Fibroblast of skin of right quadriceps (primary cell): ENCODE data around the gene PMS1.
"Not testable (repeated sequence)": the region's sequence is repeated elsewhere in the genome, so short reads cannot be mapped to it uniquely, and the experiment has no call there.

Experiments used
- DNase-seq: peaks from one replicate; pipeline ENCODE4 v3.0.0-alpha.2; 2013

PMS1 gene

GRCh38 chr2:189818249-189819038, 34.2 kb downstream of the PMS1 start:
- no peak for DNase-seq

DNA sequence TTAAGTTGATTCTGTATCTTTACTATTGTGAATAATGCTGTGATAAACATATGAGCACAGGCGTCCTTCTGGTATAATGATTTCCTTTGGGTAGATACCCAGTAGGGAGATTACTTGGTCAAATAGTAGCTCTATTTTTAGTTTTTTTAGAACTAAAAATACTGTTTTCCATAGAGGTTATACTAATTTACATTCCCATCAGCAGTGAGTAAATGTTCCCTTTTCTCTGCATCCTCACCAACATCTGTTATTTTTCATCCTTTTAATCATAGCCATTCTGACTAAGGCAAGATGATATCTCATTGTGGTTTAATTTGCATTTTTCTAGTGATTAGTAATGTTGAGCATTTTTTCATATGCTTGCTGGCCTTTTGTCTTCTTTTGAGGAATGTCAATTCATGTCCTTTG, 35.1 kb downstream of the PMS1 start:
- peak; percentile 82 for DNase-seq

GRCh38 chr2:189821953-189822748, 37.9 kb downstream of the PMS1 start:
- DNase-seq: peak; percentile 76

DNA sequence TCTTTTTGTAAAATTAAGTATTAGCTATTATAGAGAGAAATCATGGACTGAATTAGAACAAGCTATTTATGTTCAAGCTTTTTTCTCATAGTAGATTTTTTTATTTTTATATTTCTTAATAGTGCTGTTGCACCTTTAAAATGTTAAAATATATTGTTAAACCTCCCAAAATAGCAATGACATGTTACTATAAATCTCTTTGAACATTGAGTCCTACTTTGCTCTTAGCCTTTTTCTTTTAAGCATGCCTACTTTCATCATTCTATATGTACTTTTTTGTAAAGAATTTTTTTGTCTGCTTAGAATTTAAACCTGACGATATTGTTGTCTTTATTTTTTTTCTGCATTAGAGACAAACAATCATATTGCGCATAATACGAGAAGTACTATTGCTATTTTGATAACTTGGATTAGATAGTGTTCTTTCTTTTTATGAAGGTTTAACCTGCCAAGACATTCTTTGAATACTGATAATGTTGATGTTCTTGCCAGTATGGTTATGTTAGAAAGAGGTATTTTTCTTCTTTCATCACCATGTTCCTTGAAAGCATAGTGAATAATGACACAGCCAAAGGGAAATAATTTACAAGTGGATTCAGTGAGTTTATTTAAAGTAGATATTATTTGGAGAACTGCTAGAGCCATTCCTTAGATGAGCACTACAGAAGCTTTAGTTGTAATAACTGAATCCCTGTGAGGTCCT, 40.6 kb downstream of the PMS1 start:
- no peak for DNase-seq

DNA sequence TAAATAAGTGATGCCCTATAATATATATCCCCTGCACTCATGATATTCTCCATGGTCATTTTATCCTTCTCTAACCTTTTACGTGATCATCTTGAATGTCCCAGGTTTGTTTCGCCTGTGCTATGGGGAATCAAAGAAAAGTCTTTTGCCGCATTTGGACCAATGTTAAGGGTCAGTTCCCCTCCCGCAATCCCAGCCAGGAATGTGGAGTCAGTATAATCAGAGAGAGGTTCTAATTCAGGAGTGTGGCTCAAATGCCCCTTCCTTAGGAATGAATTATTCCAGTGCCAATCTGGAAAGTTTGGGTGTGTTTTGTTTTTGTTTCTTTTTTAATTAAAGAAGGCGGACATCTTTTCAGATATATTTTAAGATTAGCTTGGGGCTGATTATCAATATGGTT, 41.8 kb downstream of the PMS1 start:
- no peak for DNase-seq

GRCh38 chr2:189829102-189829833, 45.0 kb downstream of the PMS1 start:
- DNase-seq: peak; percentile 85

- DNase-seq: no peak
These were observed 46.3 kb downstream of the PMS1 start for GRCh38 chr2:189830510-189830909.

DNA sequence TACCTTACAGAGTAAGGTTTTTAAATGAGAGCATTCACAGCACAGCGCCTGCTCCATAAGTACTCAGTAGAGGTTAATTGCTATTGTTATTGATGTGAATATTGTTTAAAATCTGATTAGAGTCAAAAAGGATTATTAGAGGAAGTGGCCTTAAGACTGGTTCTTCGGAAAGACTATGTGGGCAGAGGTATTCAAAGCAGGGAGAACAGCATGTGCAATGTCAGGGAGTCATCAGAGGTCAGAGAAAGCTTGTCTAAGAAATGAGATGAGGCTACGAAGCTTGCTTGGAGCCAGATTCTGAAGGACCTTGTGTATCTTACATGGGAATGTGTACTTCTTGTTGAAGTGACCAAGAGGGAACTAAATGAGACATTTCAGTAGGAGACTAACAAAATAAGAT, 49.8 kb downstream of the PMS1 start:
- DNase-seq: no peak

DNA sequence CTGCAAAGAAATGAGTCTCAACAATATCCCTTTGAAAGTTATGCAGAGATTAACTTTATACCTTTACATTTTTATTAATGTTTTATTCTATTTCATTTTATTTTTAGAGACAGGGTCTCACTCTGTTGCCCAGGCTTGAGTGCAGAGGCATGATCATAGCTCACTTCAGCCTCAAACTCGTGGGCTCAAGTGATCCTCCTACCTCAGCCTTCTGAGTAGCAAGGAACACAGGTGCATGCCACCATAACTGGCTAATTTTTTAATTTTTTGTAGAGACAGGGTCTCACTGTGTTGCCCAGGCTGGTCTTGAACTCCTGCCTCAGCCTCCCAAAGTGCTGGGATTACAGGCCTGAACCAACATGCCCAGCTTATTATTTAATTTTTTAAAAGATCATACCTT, 50.4 kb downstream of the PMS1 start:
- not testable (repeated sequence) for DNase-seq

GRCh38 chr2:189835855-189836558, 51.8 kb downstream of the PMS1 start:
- DNase-seq: no peak

- DNase-seq: peak; percentile 94
These were observed 52.4 kb downstream of the PMS1 start for GRCh38 chr2:189836644-189837043.

DNA sequence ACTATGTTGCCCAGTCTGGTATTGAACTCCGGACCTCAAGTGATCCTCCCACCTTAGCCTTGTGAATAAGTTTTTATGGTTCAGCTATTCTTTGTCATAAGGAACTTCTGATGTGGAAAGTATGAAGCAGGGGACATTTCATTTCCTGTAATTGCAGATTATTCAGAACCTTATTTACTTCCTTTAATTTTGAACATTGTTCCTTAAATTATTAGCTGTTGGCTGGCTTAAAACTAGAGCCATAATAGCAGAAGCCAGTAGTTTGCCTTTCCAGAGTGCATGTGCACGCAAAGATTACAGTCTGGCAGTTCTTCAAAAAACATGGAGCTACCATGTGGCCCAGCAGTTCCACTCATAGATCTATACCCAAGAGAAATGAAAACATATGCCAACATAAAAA, 53.1 kb downstream of the PMS1 start:
- no peak for DNase-seq

DNA sequence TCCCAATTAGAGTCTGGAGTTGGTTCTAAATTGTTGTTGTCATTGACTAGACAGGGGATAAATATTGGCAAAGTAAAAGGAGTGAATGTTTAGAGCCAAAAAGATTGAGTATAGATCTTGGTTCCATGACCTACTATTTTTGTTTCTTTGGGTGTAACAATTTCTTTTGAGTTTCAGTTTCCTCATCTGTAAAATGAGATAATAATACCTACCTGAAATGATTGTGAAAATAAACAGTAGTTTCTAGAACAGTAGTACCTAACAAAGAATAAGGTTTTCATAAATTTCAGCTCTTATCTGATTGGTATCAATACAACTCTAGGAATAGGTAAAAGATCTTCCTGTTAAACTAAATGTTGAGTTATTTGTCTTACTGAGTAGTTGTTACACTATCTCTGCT, 56.8 kb downstream of the PMS1 start:
- DNase-seq: no peak

GRCh38 chr2:189848276-189848675, 64.0 kb downstream of the PMS1 start:
- no peak for DNase-seq

DNA sequence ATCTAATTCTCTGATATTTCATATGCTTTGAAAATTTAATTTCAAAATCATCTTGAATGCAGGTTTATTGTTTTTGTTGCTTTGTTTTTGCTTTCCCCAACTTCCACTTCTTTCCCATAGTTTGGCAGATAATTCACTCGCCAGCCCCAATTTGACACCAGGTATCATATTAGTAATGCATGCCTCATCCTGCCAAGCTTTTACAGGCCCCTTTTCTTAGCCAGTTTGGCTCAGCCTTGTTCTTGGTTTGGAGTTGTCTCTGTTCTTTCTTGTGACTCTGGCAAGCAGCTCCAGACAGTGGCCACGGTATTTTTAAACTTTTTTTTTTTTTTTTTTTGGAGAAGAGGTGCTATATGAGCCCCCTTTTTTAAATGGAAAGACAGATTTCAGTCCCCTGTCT, 65.3 kb downstream of the PMS1 start:
- DNase-seq: no peak

DNA sequence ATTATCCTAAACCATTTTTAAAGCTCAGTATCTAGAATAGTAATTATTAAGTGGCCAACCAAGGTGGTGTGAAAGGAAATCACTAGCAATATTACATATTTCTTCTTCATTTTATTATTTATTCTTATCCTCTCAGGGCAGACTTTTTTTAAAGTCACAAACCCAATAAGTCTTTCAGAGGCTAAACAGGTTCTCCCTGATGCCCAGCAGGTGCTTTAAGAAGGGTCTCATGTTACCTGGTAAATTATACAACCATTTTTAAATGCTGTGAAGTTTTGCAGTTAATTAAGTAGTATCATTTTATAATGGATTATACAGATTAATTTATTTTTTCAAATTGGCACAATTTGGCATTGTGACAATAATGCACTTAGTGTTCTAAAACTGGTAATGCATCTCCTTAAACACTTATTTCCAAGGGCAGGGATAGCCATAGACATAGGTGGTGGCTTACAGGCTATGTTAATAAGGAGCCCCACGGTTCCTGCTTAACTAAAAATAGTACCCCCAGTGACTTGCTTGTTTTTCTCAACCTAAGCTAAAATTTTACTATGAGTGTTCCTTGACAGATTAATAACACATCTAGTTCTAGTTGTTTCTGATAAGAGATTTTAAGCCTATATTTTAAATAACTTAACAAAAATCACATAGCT, 67.0 kb downstream of the PMS1 start:
- no peak for DNase-seq

DNA sequence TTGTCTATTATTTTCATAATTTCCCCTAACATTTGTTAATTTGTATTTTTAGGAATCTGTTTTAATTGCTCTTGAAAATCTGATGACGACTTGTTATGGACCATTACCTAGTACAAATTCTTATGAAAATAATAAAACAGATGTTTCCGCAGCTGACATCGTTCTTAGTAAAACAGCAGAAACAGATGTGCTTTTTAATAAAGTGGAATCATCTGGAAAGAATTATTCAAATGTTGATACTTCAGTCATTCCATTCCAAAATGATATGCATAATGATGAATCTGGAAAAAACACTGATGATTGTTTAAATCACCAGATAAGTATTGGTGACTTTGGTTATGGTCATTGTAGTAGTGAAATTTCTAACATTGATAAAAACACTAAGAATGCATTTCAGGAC, 69.9 kb downstream of the PMS1 start:
- peak; percentile 52 for DNase-seq

DNA sequence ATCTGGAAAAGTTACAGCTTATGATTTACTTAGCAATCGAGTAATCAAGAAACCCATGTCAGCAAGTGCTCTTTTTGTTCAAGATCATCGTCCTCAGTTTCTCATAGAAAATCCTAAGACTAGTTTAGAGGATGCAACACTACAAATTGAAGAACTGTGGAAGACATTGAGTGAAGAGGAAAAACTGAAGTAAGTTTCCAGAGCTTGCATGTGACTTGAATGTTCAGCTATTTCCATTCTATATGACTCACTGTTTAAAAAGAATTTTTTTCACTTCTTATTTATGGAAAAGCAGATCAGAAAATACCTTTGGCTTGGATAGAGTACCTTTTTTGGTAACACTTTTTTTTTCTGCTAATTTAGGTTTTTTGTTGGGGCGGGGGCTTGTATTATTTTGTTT, 70.7 kb downstream of the PMS1 start:
- peak; percentile 48 for DNase-seq

DNA sequence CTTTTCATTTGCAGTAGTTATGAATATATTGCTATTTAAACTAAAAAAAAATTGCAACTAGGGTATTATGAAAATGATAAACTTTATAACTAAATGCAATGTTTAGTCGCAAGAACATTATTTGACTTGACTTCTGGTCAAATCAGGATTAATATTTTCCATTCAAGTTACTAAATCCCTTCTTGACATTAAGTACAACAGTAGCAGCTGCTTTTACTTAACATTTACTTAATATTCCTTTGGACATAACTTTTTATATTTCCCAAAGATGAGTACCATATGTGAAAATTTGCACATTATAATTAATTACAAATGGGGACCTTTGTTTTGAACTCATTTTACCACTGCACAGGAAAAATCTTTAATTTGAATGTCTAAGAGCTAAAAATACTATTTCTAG, 74.0 kb downstream of the PMS1 start:
- DNase-seq: peak; percentile 12

GRCh38 chr2:189860161-189860560, 75.9 kb downstream of the PMS1 start:
- DNase-seq: no peak

DNA sequence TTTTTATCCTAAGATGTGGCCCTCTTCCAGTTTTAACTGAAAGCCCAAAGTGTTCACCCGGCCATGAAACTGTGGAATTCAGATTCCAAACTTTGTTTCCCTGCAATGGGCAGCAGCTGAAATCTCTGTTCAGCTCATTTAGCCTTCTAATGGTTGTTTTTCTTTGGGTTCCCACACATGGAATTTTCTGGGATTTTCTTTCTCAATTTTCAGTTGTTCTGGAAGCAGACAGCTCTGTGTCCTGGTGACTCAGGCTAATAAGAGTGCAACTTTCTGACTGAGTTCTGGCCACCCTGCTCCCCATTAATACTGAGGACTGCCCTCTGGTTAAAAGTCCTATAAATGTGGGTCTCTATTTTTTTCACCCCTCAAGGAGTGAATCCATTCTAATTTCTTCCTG, 78.5 kb downstream of the PMS1 start:
- DNase-seq: no peak

GRCh38 chr2:189865826-189866225, 81.6 kb downstream of the PMS1 start:
- no peak for DNase-seq
